Measurements from ENCODE around the gene SOX2. TPM values are rescaled to one million over a fixed set of nuclear protein-coding genes. Genes with fewer than 3 reads are reported as not detected.

Gene SOX2
- total RNA-seq, 1 experiment from 2014 or later = 189 TPM

DNA sequence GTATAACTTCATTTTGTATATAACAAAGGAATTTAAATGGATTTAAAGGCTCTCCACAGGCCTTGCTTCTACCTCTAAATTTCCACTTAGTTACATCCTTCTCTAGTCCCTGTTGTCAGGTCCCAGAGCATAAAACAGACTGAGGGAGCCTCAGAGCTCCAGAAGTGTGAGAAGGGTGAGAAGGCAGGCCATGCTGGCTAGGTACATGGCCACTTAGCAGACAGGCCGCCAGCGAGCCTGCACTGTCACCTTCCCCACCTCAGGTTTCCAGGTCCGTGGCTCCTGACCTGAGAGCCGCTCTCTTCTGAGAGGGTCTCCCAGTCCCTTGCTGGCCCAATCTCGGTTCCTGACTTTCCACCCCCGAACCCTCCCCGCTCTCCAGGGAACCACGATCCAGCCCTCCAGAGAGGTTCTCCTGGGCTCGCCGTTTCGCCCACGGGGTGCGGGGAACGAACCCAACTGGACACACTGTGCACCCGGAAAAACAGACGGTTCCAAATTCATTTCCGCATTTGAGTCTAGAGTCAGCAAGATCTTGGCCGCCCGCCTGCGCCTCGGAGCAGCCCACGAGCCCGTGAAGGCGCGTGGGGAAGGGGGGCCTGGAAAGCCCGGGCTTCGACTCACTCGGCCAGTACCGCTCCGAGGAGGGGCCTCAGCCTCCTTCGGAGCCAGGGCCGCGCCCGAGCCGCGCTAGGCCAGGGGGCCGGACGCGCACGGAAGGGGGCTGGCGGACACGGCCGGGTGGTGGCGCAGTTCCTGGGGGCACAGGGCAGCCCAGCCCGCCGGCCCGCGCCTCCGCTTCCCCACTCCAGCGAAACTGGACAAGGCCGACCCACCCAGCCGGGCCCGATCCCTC, 16.7 kb upstream of the SOX2 start (continued):
- TF ChIP-seq, protein P1, sequence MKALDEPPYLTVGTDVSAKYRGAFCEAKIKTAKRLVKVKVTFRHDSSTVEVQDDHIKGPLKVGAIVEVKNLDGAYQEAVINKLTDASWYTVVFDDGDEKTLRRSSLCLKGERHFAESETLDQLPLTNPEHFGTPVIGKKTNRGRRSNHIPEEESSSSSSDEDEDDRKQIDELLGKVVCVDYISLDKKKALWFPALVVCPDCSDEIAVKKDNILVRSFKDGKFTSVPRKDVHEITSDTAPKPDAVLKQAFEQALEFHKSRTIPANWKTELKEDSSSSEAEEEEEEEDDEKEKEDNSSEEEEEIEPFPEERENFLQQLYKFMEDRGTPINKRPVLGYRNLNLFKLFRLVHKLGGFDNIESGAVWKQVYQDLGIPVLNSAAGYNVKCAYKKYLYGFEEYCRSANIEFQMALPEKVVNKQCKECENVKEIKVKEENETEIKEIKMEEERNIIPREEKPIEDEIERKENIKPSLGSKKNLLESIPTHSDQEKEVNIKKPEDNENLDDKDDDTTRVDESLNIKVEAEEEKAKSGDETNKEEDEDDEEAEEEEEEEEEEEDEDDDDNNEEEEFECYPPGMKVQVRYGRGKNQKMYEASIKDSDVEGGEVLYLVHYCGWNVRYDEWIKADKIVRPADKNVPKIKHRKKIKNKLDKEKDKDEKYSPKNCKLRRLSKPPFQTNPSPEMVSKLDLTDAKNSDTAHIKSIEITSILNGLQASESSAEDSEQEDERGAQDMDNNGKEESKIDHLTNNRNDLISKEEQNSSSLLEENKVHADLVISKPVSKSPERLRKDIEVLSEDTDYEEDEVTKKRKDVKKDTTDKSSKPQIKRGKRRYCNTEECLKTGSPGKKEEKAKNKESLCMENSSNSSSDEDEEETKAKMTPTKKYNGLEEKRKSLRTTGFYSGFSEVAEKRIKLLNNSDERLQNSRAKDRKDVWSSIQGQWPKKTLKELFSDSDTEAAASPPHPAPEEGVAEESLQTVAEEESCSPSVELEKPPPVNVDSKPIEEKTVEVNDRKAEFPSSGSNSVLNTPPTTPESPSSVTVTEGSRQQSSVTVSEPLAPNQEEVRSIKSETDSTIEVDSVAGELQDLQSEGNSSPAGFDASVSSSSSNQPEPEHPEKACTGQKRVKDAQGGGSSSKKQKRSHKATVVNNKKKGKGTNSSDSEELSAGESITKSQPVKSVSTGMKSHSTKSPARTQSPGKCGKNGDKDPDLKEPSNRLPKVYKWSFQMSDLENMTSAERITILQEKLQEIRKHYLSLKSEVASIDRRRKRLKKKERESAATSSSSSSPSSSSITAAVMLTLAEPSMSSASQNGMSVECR (CRISPR knock-in tag; IDR thresholded peaks at IDR 0.05; ENCODE audit: borderline replicate concordance) = no peak
- TF ChIP-seq TEAD1 (CRISPR knock-in tag; IDR thresholded peaks at IDR 0.05) (no peak), CREB1 (CRISPR knock-in tag; IDR thresholded peaks at IDR 0.05) (0 out of 2 replicates have a peak, but pooled peaks have one; percentile 17), RELA (CRISPR knock-in tag; IDR thresholded peaks at IDR 0.05; ENCODE audit: borderline replicate concordance) (no peak), HMGA2 (CRISPR knock-in tag; IDR thresholded peaks at IDR 0.05) (no peak), TP53 (CRISPR knock-in tag; IDR thresholded peaks at IDR 0.05) (no peak), MXD4 (CRISPR knock-in tag; IDR thresholded peaks at IDR 0.05; ENCODE audit: borderline replicate concordance) (no peak), GTF2I (CRISPR knock-in tag; conservative IDR thresholded peaks at IDR 0.05) (no peak), GRHL2 (CRISPR knock-in tag; IDR thresholded peaks at IDR 0.05; ENCODE audit: insufficient replicate concordance, severe bottlenecking) (no peak), MYBL2 (CRISPR knock-in tag; IDR thresholded peaks at IDR 0.05) (no peak; the same call in 1 of the 2 replicates), ZNF232 (CRISPR knock-in tag; IDR thresholded peaks at IDR 0.05) (no peak), ZNF121 (CRISPR knock-in tag; IDR thresholded peaks at IDR 0.05) (0 out of 2 replicates have a peak, but pooled peaks have one; percentile 12)
- TF ChIP-seq, protein P2, sequence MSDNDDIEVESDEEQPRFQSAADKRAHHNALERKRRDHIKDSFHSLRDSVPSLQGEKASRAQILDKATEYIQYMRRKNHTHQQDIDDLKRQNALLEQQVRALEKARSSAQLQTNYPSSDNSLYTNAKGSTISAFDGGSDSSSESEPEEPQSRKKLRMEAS (CRISPR knock-in tag; IDR thresholded peaks at IDR 0.05) = peak; percentile 71
- TF ChIP-seq, protein P3, sequence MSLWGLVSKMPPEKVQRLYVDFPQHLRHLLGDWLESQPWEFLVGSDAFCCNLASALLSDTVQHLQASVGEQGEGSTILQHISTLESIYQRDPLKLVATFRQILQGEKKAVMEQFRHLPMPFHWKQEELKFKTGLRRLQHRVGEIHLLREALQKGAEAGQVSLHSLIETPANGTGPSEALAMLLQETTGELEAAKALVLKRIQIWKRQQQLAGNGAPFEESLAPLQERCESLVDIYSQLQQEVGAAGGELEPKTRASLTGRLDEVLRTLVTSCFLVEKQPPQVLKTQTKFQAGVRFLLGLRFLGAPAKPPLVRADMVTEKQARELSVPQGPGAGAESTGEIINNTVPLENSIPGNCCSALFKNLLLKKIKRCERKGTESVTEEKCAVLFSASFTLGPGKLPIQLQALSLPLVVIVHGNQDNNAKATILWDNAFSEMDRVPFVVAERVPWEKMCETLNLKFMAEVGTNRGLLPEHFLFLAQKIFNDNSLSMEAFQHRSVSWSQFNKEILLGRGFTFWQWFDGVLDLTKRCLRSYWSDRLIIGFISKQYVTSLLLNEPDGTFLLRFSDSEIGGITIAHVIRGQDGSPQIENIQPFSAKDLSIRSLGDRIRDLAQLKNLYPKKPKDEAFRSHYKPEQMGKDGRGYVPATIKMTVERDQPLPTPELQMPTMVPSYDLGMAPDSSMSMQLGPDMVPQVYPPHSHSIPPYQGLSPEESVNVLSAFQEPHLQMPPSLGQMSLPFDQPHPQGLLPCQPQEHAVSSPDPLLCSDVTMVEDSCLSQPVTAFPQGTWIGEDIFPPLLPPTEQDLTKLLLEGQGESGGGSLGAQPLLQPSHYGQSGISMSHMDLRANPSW (CRISPR knock-in tag; conservative IDR thresholded peaks at IDR 0.05; ENCODE audit: low read depth) = no peak
- TF ChIP-seq, protein P4, sequence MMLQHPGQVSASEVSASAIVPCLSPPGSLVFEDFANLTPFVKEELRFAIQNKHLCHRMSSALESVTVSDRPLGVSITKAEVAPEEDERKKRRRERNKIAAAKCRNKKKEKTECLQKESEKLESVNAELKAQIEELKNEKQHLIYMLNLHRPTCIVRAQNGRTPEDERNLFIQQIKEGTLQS (CRISPR knock-in tag; conservative IDR thresholded peaks at IDR 0.05) = no peak
- TF ChIP-seq, protein P5, sequence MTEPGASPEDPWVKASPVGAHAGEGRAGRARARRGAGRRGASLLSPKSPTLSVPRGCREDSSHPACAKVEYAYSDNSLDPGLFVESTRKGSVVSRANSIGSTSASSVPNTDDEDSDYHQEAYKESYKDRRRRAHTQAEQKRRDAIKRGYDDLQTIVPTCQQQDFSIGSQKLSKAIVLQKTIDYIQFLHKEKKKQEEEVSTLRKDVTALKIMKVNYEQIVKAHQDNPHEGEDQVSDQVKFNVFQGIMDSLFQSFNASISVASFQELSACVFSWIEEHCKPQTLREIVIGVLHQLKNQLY (CRISPR knock-in tag; IDR thresholded peaks at IDR 0.05) = no peak
- TF ChIP-seq, protein P6, sequence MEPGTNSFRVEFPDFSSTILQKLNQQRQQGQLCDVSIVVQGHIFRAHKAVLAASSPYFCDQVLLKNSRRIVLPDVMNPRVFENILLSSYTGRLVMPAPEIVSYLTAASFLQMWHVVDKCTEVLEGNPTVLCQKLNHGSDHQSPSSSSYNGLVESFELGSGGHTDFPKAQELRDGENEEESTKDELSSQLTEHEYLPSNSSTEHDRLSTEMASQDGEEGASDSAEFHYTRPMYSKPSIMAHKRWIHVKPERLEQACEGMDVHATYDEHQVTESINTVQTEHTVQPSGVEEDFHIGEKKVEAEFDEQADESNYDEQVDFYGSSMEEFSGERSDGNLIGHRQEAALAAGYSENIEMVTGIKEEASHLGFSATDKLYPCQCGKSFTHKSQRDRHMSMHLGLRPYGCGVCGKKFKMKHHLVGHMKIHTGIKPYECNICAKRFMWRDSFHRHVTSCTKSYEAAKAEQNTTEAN (CRISPR knock-in tag; IDR thresholded peaks at IDR 0.05) = no peak
- TF ChIP-seq, protein P7, sequence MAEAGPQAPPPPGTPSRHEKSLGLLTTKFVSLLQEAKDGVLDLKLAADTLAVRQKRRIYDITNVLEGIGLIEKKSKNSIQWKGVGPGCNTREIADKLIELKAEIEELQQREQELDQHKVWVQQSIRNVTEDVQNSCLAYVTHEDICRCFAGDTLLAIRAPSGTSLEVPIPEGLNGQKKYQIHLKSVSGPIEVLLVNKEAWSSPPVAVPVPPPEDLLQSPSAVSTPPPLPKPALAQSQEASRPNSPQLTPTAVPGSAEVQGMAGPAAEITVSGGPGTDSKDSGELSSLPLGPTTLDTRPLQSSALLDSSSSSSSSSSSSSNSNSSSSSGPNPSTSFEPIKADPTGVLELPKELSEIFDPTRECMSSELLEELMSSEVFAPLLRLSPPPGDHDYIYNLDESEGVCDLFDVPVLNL (CRISPR knock-in tag; IDR thresholded peaks at IDR 0.05; ENCODE audit: borderline replicate concordance, low read depth) = no peak
- TF ChIP-seq, protein P8, sequence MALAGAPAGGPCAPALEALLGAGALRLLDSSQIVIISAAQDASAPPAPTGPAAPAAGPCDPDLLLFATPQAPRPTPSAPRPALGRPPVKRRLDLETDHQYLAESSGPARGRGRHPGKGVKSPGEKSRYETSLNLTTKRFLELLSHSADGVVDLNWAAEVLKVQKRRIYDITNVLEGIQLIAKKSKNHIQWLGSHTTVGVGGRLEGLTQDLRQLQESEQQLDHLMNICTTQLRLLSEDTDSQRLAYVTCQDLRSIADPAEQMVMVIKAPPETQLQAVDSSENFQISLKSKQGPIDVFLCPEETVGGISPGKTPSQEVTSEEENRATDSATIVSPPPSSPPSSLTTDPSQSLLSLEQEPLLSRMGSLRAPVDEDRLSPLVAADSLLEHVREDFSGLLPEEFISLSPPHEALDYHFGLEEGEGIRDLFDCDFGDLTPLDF (CRISPR knock-in tag; IDR thresholded peaks at IDR 0.05) = no peak
- TF ChIP-seq, protein P9, sequence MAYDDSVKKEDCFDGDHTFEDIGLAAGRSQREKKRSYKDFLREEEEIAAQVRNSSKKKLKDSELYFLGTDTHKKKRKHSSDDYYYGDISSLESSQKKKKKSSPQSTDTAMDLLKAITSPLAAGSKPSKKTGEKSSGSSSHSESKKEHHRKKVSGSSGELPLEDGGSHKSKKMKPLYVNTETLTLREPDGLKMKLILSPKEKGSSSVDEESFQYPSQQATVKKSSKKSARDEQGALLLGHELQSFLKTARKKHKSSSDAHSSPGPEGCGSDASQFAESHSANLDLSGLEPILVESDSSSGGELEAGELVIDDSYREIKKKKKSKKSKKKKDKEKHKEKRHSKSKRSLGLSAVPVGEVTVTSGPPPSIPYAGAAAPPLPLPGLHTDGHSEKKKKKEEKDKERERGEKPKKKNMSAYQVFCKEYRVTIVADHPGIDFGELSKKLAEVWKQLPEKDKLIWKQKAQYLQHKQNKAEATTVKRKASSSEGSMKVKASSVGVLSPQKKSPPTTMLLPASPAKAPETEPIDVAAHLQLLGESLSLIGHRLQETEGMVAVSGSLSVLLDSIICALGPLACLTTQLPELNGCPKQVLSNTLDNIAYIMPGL (CRISPR knock-in tag; IDR thresholded peaks at IDR 0.05) = peak; percentile 99
- TF ChIP-seq, protein P10, sequence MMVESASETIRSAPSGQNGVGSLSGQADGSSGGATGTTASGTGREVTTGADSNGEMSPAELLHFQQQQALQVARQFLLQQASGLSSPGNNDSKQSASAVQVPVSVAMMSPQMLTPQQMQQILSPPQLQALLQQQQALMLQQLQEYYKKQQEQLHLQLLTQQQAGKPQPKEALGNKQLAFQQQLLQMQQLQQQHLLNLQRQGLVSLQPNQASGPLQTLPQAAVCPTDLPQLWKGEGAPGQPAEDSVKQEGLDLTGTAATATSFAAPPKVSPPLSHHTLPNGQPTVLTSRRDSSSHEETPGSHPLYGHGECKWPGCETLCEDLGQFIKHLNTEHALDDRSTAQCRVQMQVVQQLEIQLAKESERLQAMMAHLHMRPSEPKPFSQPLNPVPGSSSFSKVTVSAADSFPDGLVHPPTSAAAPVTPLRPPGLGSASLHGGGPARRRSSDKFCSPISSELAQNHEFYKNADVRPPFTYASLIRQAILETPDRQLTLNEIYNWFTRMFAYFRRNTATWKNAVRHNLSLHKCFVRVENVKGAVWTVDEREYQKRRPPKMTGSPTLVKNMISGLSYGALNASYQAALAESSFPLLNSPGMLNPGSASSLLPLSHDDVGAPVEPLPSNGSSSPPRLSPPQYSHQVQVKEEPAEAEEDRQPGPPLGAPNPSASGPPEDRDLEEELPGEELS (CRISPR knock-in tag; IDR thresholded peaks at IDR 0.05) = peak; percentile 94

Data from WTC11 (cell line).